Neural progenitor cell (in vitro differentiated cells): Measurements from ENCODE around the gene LRRC32.

Source experiments
- EZH2 ChIP-seq: fragments of 200-600 bp; sonication (generic); IDR thresholded peaks from 2 replicates; pipeline ENCODE4 v1.6.1; 2017; ENCODE audit warnings: antibody characterized with exemption, mild to moderate bottlenecking, moderate library complexity
- EZH2phosphoT487 ChIP-seq: fragments of 200-600 bp; sonication (generic); IDR thresholded peaks from 2 replicates; pipeline ENCODE4 v1.6.1; 2017; ENCODE audit warnings: antibody characterized with exemption
- TF ChIP-seq, protein P1 (sequence below): fragments of 200-600 bp; sonication (generic); IDR thresholded peaks from 2 replicates; pipeline ENCODE4 v1.5.1; 2017; ENCODE audit warnings: antibody characterized with exemption, mild to moderate bottlenecking

DNA sequence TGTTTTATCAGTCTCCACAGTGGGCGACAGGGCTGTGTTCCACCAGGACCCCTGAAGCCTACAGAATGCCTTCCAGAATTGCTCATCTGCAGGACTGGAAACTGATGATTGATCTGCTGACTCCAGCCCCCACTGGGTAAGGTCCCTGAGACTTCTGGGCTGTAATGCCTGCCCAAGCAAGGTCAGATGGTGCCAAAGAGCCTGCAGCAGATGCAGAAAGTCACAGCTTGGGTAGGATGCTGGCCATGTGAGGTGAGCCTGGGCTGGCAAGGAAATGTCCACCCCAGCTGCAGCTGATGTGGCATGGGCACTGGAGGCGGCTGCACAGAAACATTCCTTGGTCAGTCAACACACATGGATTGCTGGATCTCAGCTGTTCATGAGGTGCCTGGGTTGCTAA is 30.9 kb downstream of the LRRC32 start:
- TF ChIP-seq, protein P1, sequence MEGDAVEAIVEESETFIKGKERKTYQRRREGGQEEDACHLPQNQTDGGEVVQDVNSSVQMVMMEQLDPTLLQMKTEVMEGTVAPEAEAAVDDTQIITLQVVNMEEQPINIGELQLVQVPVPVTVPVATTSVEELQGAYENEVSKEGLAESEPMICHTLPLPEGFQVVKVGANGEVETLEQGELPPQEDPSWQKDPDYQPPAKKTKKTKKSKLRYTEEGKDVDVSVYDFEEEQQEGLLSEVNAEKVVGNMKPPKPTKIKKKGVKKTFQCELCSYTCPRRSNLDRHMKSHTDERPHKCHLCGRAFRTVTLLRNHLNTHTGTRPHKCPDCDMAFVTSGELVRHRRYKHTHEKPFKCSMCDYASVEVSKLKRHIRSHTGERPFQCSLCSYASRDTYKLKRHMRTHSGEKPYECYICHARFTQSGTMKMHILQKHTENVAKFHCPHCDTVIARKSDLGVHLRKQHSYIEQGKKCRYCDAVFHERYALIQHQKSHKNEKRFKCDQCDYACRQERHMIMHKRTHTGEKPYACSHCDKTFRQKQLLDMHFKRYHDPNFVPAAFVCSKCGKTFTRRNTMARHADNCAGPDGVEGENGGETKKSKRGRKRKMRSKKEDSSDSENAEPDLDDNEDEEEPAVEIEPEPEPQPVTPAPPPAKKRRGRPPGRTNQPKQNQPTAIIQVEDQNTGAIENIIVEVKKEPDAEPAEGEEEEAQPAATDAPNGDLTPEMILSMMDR = no peak
- no peak for TF ChIP-seq EZH2
- no peak for TF ChIP-seq EZH2phosphoT487
